ENCODE measurements around the gene PGAP3. TPM values are rescaled to one million over a fixed set of nuclear protein-coding genes. Genes with fewer than 3 reads are reported as not detected.

PGAP3 gene
- total and polyA plus RNA-seq, 2 of the 4 experiments (the other 2 are of a cell fraction): 4.3 to 9.8 TPM

DNA sequence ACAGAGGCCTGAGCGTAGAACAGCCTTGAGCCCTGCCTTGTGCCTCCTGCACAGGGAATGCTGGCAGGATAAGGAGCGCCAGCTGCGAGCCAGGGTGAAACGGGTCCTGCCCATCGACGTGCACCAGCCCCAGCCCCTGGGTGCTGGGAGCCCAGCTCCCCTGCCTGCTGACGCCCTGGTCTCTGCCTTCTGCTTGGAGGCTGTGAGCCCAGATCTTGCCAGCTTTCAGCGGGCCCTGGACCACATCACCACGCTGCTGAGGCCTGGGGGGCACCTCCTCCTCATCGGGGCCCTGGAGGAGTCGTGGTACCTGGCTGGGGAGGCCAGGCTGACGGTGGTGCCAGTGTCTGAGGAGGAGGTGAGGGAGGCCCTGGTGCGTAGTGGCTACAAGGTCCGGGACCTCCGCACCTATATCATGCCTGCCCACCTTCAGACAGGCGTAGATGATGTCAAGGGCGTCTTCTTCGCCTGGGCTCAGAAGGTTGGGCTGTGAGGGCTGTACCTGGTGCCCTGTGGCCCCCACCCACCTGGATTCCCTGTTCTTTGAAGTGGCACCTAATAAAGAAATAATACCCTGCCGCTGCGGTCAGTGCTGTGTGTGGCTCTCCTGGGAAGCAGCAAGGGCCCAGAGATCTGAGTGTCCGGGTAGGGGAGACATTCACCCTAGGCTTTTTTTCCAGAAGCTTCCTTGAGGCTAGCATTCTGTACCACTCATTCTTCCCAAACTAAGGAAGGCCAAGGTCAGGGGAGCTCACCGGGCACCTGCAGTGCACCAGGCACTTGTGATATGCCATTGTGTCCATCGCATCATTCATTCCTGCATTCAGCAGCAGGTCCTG, 17.7 kb downstream of the PGAP3 start:
- in situ Hi-C loops (cut with MboI; ENCODE audit: low sequenced_read_pairs): no loop called here
- dilution Hi-C loops (cut with HindIII; ENCODE audit: low sequenced_read_pairs, unreplicated experiment): no loop called here
- intact Hi-C loops (cut with micrococcal nuclease): no loop called here
- Histone ChIP-seq H3K9me3 (ENCODE audit: control insufficient read depth, insufficient read depth, low read length) (no peaks in the 10 kb centered on the region), H3K4me1 (ENCODE audit: control insufficient read depth, insufficient read depth, low read length) (peaks cover 3% of the 10 kb centered on the region; the same call in 1 of the 2 replicates), H3K4me3 (ENCODE audit: insufficient read depth, low read depth, low read length) (no peak overlapping the region), H2AK5ac (ENCODE audit: low read depth, low read length) (no peak overlapping the region), H3K23ac (ENCODE audit: low read depth, low read length) (no peak overlapping the region), H2AK9ac (replicated peaks; ENCODE audit: low read depth, low read length, poor library complexity) (no peak overlapping the region), H2BK5ac (ENCODE audit: low read depth, low read length, poor library complexity, severe bottlenecking) (no peak overlapping the region), H2AFZ (replicated peaks; ENCODE audit: low read length, poor library complexity) (no peak overlapping the region), H3K9ac (ENCODE audit: low read depth, low read length) (no peak overlapping the region), H4K8ac (ENCODE audit: low read depth in 2 of 2, low read length in 2 of 2) (no peak overlapping the region), H3K56ac (ENCODE audit: extremely low read depth, insufficient read depth, low read length) (no peak overlapping the region), H4K20me1 (ENCODE audit: insufficient read depth, low read length) (no peaks in the 10 kb centered on the region), H3K36me3 (ENCODE audit: control insufficient read depth, insufficient read depth, low read length) (no peaks in the 10 kb centered on the region), H4K91ac (ENCODE audit: insufficient read depth, low read depth, low read length) (no peak overlapping the region), H3K18ac (ENCODE audit: low read depth, low read length) (no peak overlapping the region), H4K5ac (ENCODE audit: low read depth, low read length) (no peak overlapping the region), H2BK120ac (ENCODE audit: low read depth, low read length) (no peak overlapping the region), H3K27me3 (ENCODE audit: control insufficient read depth, insufficient read depth, low read length) (peaks cover 44% of the 10 kb centered on the region), H3K27ac (ENCODE audit: insufficient read depth, low read length) (no peak overlapping the region), H3K14ac (replicated peaks; ENCODE audit: low read depth, low read length) (no peak overlapping the region), H3K79me1 (ENCODE audit: low read depth in 1 of 2, low read length in 2 of 2) (no peaks in the 10 kb centered on the region), H3K4ac (ENCODE audit: low read depth, low read length) (no peak overlapping the region), H2BK15ac (ENCODE audit: low read depth, low read length) (no peak overlapping the region), H2BK20ac (ENCODE audit: low read depth, low read length) (no peak overlapping the region), H3K4me2 (ENCODE audit: low read depth, low read length) (no peak overlapping the region), H3K9me1 (ENCODE audit: insufficient read depth, low read length) (no peaks in the 10 kb centered on the region)
- ChIA-PET POLR2A (ENCODE audit: unreplicated experiment) (no interaction called here), CTCF (interaction anchor here (1.4 to 2.8 kb wide), 3 partner anchors 17 to 49 kb away, joined by 3 to 11 read pairs (median 10); no protein-coding TSS in a partner anchor)
- WGBS, 2 experiments (ENCODE audit: extremely low coverage in 2 of 2, insufficient read length in 1 of 2): 87% methylated on average over 10 of the region's 23 CpGs; no CpG with 5 or more reads in 1 of the 2 experiments
- no TSS peak for BruUV-seq (replicated peaks)
- DNase-seq (no peak), ATAC-seq (ENCODE audit: low read depth) (no peak)
- TF ChIP-seq SMC3 (IDR thresholded peaks at IDR 0.05; ENCODE audit: low read depth, low read length) (no peak), MAFK (IDR thresholded peaks at IDR 0.05; ENCODE audit: low read depth, low read length) (no peak), RAD21 (IDR thresholded peaks at IDR 0.05; ENCODE audit: low read length) (no peak), CTCF (conservative IDR thresholded peaks at IDR 0.05; ENCODE audit: low read depth, low read length) (no peak), NFE2L2 (IDR thresholded peaks at IDR 0.05; ENCODE audit: low read depth, low read length) (no peak), CHD1 (IDR thresholded peaks at IDR 0.05; ENCODE audit: low read depth, low read length) (no peak), RFX5 (IDR thresholded peaks at IDR 0.05; ENCODE audit: low read depth, low read length) (no peak), CEBPB (IDR thresholded peaks at IDR 0.05; ENCODE audit: low read depth, low read length) (no peak), RCOR1 (IDR thresholded peaks at IDR 0.05; ENCODE audit: insufficient replicate concordance, low read length) (no peak), FOS (IDR thresholded peaks at IDR 0.05; ENCODE audit: low read depth, low read length) (no peak), MAZ (IDR thresholded peaks at IDR 0.05; ENCODE audit: borderline replicate concordance, low read depth, low read length) (no peak), USF2 (IDR thresholded peaks at IDR 0.05; ENCODE audit: low read depth, low read length) (no peak), MXI1 (IDR thresholded peaks at IDR 0.05; ENCODE audit: borderline replicate concordance, low read depth, low read length) (no peak), BHLHE40 (IDR thresholded peaks at IDR 0.05; ENCODE audit: low read depth, low read length) (no peak)

All from IMR-90 (cell line).